HG03432 (cell line): ENCODE results near the gene AK8.

Source experiments
- ATAC-seq: cut with Tn5 transposase; IDR thresholded peaks from one replicate; pipeline ENCODE4 v1.9.1; 2021; ENCODE audit warnings: mild to moderate bottlenecking, moderate library complexity; ENCODE audit not compliant: unreplicated experiment

The AK8 gene

GRCh38 chr9:132861666-132862065, 16.4 kb downstream of the AK8 start:
- ATAC-seq, result no peak

DNA sequence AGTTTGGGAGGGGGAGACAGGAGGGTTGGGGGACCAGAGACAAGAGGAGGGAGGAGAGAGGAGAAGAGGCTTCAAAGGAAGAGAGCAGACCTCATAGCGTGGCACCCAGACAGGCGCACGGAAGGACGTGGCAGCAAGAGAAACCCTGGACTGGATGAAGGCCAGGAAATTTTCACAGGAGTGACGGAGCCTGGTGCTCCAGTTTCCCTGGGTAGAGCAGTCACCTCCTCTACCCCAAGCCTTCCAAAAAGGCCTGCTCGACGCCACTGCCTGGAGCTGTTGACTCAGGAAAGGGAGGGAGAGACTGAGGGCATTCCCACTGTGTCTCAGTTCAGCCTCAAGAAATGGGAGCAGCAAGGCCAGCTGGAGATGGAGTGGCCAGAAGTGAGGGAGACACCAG, 19.3 kb downstream of the AK8 start:
- no peak for ATAC-seq

DNA sequence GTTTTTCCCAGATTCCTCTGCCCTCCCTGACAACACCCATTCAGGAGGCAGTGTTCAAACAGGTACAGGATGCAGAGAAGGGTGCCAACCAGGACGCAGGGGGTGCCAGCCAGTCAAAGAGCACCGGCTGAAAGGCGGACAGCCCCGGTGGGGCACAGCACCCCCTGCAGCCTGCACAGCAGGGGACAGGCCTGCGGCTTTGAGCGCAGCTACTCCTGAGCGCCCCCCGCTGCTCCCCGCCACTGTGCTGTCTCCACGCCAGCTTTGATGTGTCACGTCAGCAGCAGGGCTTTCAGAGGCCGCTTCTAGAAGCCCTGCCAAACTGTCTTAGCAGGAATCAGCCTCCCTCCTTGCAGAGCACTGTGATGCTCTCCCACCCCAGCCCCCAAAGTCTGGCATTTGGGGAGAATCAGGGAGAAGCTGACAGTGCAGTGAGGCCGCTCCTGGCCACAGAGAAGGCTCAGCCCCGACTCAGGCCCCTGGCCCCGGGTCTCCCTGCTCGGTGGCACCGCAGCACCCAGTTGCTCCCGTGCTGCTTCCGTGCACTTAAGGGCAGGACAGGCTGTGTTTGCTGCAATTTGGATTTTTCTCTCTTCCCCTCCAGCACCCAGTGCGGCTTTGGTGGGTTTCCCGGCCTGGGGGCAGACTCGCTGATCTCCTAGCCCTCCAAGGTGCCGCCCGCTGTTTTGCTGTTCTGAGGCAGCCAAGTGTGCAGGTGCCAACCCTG, 20.3 kb downstream of the AK8 start:
- no peak for ATAC-seq

DNA sequence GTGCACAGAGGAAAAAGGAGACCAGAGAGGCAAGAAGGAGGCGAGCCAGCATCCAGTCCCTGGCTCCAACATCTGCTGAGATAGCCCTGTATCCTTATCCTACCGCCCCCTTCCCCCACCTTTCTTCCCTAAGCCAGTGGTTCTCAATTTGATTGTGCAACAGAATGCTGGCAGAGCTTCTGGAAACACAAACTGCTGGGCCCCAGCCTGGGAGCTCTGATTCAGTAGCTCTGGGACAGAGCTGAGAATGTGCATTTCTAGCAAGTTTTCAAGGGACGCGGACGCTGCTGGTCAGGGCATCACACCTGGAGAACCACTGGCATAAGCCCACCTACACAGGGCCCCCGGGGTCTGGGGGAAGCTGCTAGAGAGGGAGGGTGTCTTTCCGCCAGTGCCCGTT, 21.1 kb downstream of the AK8 start:
- no peak for ATAC-seq

DNA sequence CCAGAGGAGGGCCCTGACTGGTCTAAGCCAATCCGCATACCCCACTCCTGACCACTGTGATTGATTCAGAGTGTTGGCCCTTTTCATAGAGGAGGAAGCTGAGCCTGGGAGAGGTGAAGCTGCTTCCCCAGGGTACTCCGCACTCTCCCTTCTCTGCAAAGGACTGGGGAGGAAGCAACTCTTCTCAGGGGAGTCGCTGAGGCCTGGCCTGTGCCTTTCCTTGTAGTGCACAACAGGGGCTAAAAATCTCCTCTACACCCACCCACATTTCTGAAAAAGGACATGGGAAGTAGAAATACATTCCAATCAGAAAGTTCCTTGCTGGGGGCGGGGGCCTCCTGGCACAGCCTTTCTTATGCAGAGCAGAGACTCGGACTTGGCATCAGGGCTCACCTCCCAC, 22.2 kb downstream of the AK8 start:
- no peak for ATAC-seq

DNA sequence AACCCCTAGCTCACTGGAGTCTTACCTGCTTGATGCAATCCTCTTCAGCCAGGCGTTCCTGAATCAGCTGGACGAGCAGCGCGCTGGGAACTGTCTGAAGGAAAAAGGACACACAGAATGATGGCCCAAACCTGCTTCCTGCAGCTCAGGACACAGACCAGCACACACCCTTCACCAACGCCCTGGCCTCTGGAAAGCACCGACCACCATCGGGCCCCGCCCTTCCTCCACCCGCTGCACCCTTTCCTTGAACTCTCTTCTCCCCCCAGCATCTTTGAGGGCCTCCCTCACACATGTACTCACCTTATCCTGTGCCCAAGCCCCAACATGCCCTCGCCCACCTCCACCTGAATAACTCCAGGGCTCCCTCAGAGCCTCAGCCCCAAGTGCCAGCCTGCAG, 23.3 kb downstream of the AK8 start:
- no peak for ATAC-seq

DNA sequence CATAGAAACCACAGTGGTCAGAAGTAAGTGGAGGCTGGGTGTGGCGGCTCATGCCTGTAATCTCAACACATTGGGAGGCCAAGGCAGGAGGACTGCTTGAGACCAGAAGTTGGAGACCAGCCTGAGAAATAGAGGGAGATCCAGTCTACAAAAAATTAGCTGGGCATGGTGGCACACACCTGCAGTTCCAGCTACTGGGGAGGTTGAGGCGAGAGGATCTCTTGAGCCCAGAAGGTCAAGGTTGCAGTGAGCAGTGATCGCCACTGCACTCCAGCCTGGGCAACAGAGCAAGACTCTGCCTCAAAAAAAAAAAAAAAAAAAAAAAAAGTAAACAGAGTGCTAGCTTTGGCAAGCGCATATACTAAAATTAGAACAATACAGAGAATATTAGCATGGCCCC, 24.6 kb downstream of the AK8 start:
- ATAC-seq, result no peak

DNA sequence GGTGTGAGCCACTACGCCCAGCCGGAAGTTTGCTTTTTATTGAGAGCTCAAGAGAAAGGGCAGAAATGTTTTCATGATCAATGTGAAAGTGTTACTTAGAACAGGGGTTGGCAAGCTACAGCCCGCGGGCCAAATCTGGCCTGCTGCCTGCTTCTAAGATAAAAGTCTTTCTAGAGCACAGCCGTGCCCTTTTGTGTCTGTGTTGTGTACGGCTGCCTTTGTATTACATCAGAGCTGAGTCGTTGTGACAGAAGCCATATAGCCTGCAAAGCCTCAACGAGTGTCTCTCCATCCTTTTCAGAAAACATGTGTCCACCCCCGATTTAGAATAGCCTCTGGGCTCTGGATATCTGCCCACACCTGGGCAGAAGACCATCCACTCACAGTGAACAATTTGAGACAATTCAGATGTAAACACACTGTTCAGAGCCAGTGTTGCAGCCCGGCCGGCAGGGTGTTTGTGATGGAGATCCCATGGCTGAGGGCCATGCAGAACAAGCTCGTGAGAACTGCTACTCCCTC, 28.8 kb downstream of the AK8 start:
- ATAC-seq, result no peak

DNA sequence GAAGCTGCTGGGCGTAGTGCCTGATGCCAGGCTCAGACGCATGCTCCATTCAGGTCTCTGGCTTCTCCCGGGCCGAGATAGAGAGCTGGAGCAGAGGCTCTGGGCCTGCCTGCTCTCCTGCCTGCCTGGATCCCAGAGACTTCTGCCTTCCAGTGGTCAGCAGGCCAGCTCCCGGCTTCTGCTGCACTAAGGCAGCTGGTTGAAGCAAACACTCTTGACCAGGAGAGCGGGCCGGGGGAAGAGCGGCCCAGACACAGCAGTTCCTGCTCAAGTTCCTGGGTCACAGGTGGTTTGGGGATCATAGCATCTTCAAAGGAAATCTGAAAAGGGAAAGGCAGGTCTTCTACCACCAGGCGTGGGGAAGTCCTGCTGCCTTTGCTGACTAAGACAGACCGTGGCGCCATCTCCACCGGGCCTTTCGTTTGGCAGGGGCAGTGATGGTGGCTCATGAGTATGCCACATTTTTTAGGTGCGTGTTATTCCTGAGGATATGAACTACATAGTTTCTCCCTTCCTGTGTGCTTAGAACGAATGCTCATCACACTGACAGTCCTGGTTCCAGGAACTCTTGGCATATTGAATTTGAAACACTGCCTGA, 31.1 kb downstream of the AK8 start:
- ATAC-seq, result no peak

DNA sequence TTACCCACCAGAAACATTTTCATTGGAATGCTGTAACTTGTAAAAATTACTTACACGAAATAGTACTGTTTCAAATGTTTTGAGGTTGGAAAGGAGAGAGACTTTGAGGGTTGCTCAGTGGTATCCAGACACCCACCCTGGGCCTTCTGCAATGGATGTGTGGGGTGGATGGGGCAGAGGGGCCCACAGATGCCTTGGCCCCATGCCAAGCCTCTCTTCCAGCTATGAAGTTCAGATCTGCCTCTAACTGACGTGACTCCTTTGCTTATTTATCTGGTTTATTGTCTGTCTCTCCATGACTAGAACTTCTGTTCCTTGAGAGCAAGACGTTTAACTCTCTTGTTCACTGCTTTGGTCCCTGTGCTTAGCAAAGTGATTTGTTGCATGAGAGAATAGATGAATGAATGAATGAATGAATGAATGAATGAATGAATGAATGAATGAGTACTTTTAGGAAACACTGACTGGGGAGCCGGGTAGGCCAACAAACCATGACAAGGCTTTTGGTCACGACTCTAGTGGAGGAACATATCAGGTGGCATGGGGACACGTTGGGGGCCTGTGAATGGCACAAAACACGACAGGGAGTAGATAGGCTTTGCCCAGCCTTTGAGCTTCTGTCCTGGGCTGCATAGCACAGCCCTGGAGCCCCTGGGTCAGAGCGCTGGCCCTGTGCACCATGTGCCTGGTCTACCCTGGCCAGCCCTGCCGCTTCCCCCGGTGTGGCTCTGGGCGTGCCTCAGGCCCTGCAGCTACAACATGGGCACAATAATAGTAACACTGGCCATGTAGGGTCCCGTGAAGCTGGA, 31.8 kb downstream of the AK8 start:
- no peak for ATAC-seq

- no peak for ATAC-seq
These were observed 35.7 kb downstream of the AK8 start for GRCh38 chr9:132842124-132843044.

- no peak for ATAC-seq
These were observed 37.1 kb downstream of the AK8 start for GRCh38 chr9:132840980-132841379.

DNA sequence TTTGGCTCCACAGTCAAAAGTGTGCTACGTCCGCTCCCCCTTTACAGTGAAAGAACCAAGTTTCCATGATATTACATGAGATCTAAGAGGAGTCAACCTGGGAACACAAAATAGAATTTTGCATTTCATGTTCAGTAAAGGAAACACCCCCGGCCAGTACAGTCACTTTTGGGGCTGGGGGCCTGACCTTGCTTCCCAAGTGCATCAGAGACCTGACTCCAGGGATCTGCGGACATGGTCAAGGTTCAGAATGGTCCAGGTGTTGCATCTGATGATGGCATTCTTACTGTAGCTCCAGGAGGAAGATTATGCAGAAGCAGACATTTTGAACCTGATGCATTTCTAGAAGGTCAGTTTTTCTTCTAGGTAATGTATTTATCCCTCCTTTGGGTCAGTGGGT, 39.8 kb downstream of the AK8 start:
- ATAC-seq, result no peak

DNA sequence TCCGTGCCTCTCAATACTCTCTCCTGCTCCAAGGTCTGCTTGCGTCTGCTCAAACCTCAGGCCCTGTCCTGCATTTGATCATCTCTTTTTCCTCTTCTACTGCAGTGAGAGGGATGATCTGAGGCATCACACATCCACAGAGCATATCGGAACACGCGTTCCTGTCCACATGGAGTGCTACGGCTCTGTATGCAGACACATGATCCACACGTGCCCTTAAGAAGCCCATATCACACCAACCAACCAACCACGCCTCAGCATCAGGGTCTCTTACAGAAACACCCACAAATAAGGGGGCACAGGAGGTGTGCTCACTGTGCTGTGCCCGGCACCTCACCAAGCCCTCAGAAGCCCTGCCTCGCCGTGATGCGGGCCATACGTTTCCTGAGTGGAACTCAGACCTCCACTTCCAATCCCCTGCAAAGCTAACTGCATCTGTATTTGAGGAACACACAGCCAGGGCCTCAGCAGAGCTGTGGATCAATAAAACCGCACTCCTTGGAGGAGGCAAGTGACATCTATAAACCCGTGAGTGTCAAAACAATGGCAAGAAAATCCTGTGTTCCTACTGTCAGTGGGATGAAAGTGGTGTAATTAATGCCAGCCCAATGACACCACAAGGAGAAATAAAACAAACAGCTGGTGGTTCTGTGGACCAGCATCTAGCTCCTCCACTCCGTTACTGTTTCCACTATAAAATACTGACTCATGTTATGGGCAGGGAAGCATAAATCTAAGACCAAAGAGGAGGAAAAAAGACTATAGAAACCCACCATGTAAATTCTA, 40.4 kb downstream of the AK8 start:
- no peak for ATAC-seq

- no peak for ATAC-seq
These were observed 43.7 kb downstream of the AK8 start for GRCh38 chr9:132834343-132834742.

DNA sequence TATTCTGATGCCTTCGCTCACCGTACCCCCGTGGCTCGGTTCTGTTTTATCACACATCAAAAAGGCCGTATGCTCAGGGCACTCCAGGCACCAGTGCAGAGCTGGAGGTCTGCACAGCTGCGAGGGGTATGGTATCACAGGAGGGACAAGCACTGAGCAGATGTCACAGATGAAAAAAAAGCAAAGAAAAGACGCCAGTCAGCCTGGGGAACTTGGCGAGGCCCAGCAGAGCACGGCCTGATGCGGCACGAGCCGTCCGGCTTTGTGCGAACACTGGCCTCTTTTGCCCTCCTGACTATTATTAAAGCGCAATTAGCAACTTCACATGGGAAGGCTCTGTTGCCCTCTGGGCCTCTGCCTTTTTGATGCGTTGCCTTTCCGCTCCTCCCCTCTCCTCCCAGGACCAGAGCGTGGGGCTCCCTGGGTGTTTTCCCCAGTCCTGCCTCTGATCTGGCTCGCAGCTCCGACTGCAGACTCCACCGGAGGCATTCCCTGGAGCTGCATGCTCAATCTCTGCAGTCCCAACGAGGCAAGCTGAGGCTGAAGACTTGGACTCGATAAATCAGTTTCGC, 44.4 kb downstream of the AK8 start:
- no peak for ATAC-seq

DNA sequence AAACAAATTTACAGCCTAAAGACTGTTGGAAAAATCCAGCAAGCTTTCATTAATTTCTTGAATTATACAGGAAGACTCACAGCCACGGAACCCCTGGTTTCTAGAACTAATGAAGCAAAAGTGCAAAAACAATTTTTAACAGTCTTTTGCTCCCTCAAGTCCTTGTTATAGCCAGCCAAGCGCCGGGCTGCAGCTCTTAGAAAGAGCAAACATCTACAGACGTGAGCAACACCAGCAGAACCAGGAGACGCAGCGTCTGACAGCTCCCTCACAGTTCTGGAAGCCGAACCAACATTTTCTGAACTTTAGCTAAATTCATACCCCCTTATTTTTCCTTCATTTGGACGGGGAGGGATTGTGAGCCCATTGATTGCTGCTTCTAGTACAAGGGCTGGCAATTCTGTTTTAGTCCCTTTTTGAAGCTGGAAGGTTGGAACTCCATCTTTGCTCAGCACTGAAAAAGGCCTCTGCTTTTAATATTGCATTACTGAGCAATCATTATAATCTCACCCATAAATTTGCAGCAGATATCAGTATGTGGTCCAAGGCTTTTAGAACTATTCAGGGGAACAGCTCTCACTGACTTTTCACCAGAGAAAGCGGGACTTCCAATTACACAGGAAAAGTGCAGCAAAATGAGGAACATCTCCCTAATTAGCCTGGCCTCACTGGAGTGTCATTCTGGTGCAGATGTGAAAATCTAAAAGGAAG, 45.8 kb downstream of the AK8 start:
- ATAC-seq, result no peak

DNA sequence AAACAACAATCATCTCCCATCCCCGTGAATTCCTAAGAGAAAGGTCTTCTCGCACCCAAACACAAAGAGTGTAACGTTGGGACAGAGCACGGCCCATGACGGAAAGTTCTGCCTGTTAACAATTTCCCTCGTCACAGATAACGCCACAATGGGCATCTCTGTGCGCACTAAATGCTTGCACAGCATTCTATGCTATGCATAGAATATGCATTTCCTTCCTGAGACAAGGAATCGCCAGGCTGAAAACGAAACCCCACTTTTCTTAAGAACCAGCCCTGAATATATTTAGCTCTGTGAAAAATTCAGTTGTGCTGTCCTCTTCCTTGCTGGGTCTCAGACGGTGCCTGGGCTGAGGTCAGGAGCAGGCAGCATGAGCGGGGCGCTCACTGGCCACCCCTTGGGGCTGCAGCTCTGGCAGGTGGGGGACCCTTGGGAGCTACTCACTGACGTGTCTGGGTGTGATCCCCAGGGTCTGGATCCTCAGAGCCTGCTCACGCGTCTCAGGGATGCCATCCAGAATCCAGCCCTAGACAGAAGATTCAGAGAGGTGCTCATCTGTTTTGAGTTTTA, 49.8 kb downstream of the AK8 start:
- ATAC-seq, result no peak

DNA sequence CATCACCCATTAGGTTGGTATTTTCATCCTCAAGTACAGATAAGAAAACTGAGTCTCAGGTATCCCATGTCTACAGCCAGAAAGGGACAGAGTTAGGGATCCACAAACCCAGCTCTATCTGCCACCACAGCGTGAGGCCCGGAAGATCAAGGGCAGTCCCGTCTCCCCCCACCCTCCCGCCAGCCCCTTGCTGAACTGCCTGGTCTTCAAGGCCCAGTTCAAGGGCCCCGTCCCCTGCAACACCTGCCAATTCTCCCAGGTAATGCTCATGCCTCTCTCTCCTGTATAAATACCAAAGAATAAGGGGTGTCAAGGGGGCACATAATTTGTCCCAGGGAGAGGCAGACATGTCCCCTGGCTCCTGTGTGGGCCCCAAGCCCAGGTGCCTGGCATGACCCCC, 50.7 kb downstream of the AK8 start:
- ATAC-seq, result no peak
